Measurements from ENCODE around the gene ADK. TPM values are rescaled to one million over a fixed set of nuclear protein-coding genes. Genes with fewer than 3 reads are reported as not detected.

The ADK gene
- total and polyA plus RNA-seq, 2 of the 4 experiments (the other 2 are of a cell fraction) = 30.6 to 40.9 TPM

DNA sequence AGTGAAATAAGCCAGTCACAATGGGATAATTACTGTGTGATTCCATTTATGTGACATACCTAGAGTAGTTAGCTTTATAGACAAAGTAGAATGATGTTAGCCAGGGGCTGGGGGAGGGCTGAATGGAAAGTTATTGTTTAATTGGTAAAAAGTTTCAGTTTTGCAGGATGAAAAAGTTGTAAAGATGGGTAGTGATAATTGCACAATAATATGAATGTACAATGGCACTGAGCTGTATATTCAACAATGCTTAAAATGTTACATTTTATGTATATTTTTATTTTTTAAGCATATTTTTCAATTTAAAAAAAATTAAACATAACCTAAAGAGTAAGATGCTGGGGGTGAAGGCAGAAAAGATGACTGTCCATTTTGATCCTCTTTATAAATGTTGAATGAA, 459.3 kb downstream of the ADK start:
- Histone ChIP-seq H4K8ac (ENCODE audit: low read depth in 2 of 2, low read length in 2 of 2) (no peak overlapping the region), H4K5ac (ENCODE audit: low read depth, low read length) (no peak overlapping the region), H3K27me3 (ENCODE audit: control insufficient read depth, insufficient read depth, low read length) (no peaks in the 10 kb centered on the region), H4K20me1 (ENCODE audit: insufficient read depth, low read length) (no peaks in the 10 kb centered on the region), H2AK5ac (ENCODE audit: low read depth, low read length) (no peak overlapping the region), H2BK5ac (ENCODE audit: low read depth, low read length, poor library complexity, severe bottlenecking) (no peak overlapping the region), H4K91ac (ENCODE audit: insufficient read depth, low read depth, low read length) (no peak overlapping the region), H3K4me1 (ENCODE audit: control insufficient read depth, insufficient read depth, low read length) (no peaks in the 10 kb centered on the region), H3K36me3 (ENCODE audit: control insufficient read depth, insufficient read depth, low read length) (0 out of 2 replicates have a peak, but pooled peaks cover 2% of the 10 kb centered on the region), H2AK9ac (replicated peaks; ENCODE audit: low read depth, low read length, poor library complexity) (no peak overlapping the region), H3K56ac (ENCODE audit: extremely low read depth, insufficient read depth, low read length) (no peak overlapping the region), H2BK20ac (ENCODE audit: low read depth, low read length) (no peak overlapping the region), H3K9me1 (ENCODE audit: insufficient read depth, low read length) (no peaks in the 10 kb centered on the region), H3K18ac (ENCODE audit: low read depth, low read length) (no peak overlapping the region), H3K14ac (replicated peaks; ENCODE audit: low read depth, low read length) (no peak overlapping the region), H3K4ac (ENCODE audit: low read depth, low read length) (no peak overlapping the region), H3K9me3 (ENCODE audit: control insufficient read depth, insufficient read depth, low read length) (no peaks in the 10 kb centered on the region), H3K4me2 (ENCODE audit: low read depth, low read length) (no peak overlapping the region), H2BK120ac (ENCODE audit: low read depth, low read length) (no peak overlapping the region), H3K23ac (ENCODE audit: low read depth, low read length) (no peak overlapping the region), H3K27ac (ENCODE audit: insufficient read depth, low read length) (no peak overlapping the region), H2BK15ac (ENCODE audit: low read depth, low read length) (no peak overlapping the region), H3K79me1 (ENCODE audit: low read depth in 1 of 2, low read length in 2 of 2) (peaks cover 0 to 4% of the 10 kb centered on the region in 2 experiments; a peak in 1 of 4 replicates), H3K4me3 (ENCODE audit: insufficient read depth, low read depth, low read length) (no peak overlapping the region), H3K9ac (ENCODE audit: low read depth, low read length) (no peak overlapping the region), H2AFZ (replicated peaks; ENCODE audit: low read length, poor library complexity) (no peak overlapping the region)
- in situ Hi-C loops (cut with MboI; ENCODE audit: low sequenced_read_pairs) (no loop called here), intact Hi-C loops (cut with micrococcal nuclease) (no loop called here), dilution Hi-C loops (cut with HindIII; ENCODE audit: low sequenced_read_pairs, unreplicated experiment) (no loop called here)
- TF ChIP-seq RCOR1 (IDR thresholded peaks at IDR 0.05; ENCODE audit: insufficient replicate concordance, low read length) (no peak), FOS (IDR thresholded peaks at IDR 0.05; ENCODE audit: low read depth, low read length) (no peak), MXI1 (IDR thresholded peaks at IDR 0.05; ENCODE audit: borderline replicate concordance, low read depth, low read length) (no peak), CEBPB (IDR thresholded peaks at IDR 0.05; ENCODE audit: low read depth, low read length) (peak; percentile 50; the same call in 1 of the 2 replicates), MAZ (IDR thresholded peaks at IDR 0.05; ENCODE audit: borderline replicate concordance, low read depth, low read length) (no peak), RFX5 (IDR thresholded peaks at IDR 0.05; ENCODE audit: low read depth, low read length) (no peak), CHD1 (IDR thresholded peaks at IDR 0.05; ENCODE audit: low read depth, low read length) (no peak)
- TF ChIP-seq, protein P1, sequence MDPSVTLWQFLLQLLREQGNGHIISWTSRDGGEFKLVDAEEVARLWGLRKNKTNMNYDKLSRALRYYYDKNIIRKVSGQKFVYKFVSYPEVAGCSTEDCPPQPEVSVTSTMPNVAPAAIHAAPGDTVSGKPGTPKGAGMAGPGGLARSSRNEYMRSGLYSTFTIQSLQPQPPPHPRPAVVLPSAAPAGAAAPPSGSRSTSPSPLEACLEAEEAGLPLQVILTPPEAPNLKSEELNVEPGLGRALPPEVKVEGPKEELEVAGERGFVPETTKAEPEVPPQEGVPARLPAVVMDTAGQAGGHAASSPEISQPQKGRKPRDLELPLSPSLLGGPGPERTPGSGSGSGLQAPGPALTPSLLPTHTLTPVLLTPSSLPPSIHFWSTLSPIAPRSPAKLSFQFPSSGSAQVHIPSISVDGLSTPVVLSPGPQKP (IDR thresholded peaks at IDR 0.05; ENCODE audit: borderline replicate concordance, low read depth, low read length) = no peak
- CTCF ChIA-PET = no interaction called here
- ATAC-seq (ENCODE audit: low read depth) (no peak), DNase-seq (no peak)
- BruUV-seq (replicated peaks) = no TSS peak
- POLR2A ChIA-PET (ENCODE audit: unreplicated experiment) = no interaction called here

All from IMR-90 (cell line).